ENCODE data around the gene QKI.

The QKI gene

GRCh38 chr6:163568275-163568674 is 153.8 kb downstream of the QKI start:
- H3K79me2 ChIP-seq (ENCODE audit: insufficient read depth, low read depth) = no peaks in the 10 kb centered on the region
- no peaks in the 10 kb centered on the region for H3K36me3 ChIP-seq (ENCODE audit: insufficient read depth)
- H3K27ac ChIP-seq = no peak overlapping the region
- H2AFZ ChIP-seq (ENCODE audit: low read depth) = no peak overlapping the region
- no peak for TF ChIP-seq CTCF (conservative IDR thresholded peaks at IDR 0.05; ENCODE audit: low read depth, low read length)
- H3K9ac ChIP-seq = no peak overlapping the region
- H3K4me1 ChIP-seq (ENCODE audit: low read depth, poor library complexity, severe bottlenecking) = no peaks in the 10 kb centered on the region
- no peaks in the 10 kb centered on the region for H4K20me1 ChIP-seq (ENCODE audit: insufficient read depth)
- no peak overlapping the region for H3K4me3 ChIP-seq (IDR thresholded peaks at IDR 0.05; ENCODE audit: insufficient read depth, low read depth, low read length)
- no peaks in the 10 kb centered on the region for H3K27me3 ChIP-seq (ENCODE audit: insufficient read depth, low read depth)
- H3K4me2 ChIP-seq = no peak overlapping the region

- Histone ChIP-seq H3K4me2 (no peak overlapping the region), H3K27me3 (ENCODE audit: insufficient read depth, low read depth) (no peaks in the 10 kb centered on the region), H3K4me3 (IDR thresholded peaks at IDR 0.05; ENCODE audit: insufficient read depth, low read depth, low read length) (no peak overlapping the region), H3K27ac (no peak overlapping the region), H4K20me1 (ENCODE audit: insufficient read depth) (no peaks in the 10 kb centered on the region), H2AFZ (ENCODE audit: low read depth) (no peak overlapping the region), H3K79me2 (ENCODE audit: insufficient read depth, low read depth) (no peaks in the 10 kb centered on the region), H3K9ac (no peak overlapping the region), H3K4me1 (ENCODE audit: low read depth, poor library complexity, severe bottlenecking) (no peaks in the 10 kb centered on the region), H3K36me3 (ENCODE audit: insufficient read depth) (no peaks in the 10 kb centered on the region)
- TF ChIP-seq CTCF (conservative IDR thresholded peaks at IDR 0.05; ENCODE audit: low read depth, low read length) = no peak
Measured at GRCh38 chr6:163570579-163571231, 156.2 kb downstream of the QKI start.

DNA sequence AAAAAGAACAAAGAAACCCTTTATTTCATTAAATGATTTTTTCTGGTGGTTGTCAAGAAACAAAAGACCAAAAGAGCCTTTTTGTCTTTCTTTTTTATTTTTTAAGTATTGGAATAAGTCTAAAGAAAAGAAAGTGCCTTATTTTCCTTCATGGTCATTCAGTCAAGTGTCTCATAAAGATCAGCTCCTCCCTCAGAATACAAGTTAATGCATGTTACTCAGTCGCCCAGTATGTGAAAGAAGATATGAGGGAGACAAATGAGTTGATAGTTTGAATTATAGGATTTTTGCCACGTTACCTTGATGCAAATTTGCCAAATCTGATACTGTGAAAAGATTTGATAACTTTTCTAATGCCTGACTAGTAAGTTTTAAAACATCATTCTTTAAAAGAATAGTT is 157.2 kb downstream of the QKI start:
- Histone ChIP-seq H3K36me3 (ENCODE audit: insufficient read depth) (no peaks in the 10 kb centered on the region), H3K9ac (no peak overlapping the region)

GRCh38 chr6:163572612-163573011 is 158.1 kb downstream of the QKI start:
- TF ChIP-seq CTCF (conservative IDR thresholded peaks at IDR 0.05; ENCODE audit: low read depth, low read length) = no peak
- Histone ChIP-seq H3K27me3 (ENCODE audit: insufficient read depth, low read depth) (no peaks in the 10 kb centered on the region), H3K79me2 (ENCODE audit: insufficient read depth, low read depth) (no peaks in the 10 kb centered on the region), H3K27ac (no peak overlapping the region), H4K20me1 (ENCODE audit: insufficient read depth) (no peaks in the 10 kb centered on the region), H3K4me2 (no peak overlapping the region), H3K36me3 (ENCODE audit: insufficient read depth) (no peaks in the 10 kb centered on the region), H3K4me1 (ENCODE audit: low read depth, poor library complexity, severe bottlenecking) (no peaks in the 10 kb centered on the region), H2AFZ (ENCODE audit: low read depth) (no peak overlapping the region), H3K4me3 (IDR thresholded peaks at IDR 0.05; ENCODE audit: insufficient read depth, low read depth, low read length) (no peak overlapping the region), H3K9ac (no peak overlapping the region)

More for the DNA sequence above, 157.2 kb downstream of the QKI start:
- Histone ChIP-seq H4K20me1 (ENCODE audit: insufficient read depth) (no peaks in the 10 kb centered on the region), H2AFZ (ENCODE audit: low read depth) (no peak overlapping the region), H3K27ac (no peak overlapping the region), H3K27me3 (ENCODE audit: insufficient read depth, low read depth) (no peaks in the 10 kb centered on the region), H3K4me2 (no peak overlapping the region), H3K4me3 (IDR thresholded peaks at IDR 0.05; ENCODE audit: insufficient read depth, low read depth, low read length) (no peak overlapping the region), H3K4me1 (ENCODE audit: low read depth, poor library complexity, severe bottlenecking) (no peaks in the 10 kb centered on the region), H3K79me2 (ENCODE audit: insufficient read depth, low read depth) (no peaks in the 10 kb centered on the region)
- no peak for TF ChIP-seq CTCF (conservative IDR thresholded peaks at IDR 0.05; ENCODE audit: low read depth, low read length)
